Central memory CD4-positive, alpha-beta T cell (primary cell): ENCODE measurements around the gene ZDHHC14.
"Not testable (repeated sequence)": the region's sequence is repeated elsewhere in the genome, so short reads cannot be mapped to it uniquely, and the experiment has no call there.

Source experiments
- DNase-seq: peaks from one replicate; pipeline ENCODE4 v3.0.0; 2022

ZDHHC14 gene

DNA sequence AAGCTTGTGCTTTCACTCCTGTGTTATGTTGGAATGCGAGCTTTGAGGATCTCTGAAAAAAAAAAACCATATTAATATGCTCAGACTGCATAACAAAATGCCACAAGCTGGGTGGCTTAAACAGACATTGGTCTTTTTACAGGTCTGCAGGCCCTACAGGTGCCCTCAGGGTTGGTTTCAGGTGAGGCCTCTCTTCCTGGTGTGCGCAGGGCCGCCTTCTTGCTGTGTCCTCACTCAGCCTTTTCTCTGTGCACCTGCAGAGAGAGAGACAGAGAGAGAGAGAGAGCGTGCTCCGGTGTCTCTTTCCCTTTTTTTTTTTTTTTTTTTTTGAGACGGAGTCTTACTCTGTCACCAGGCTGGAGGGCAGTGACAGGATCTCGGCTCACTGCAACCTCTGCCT lies 327.9 kb downstream of the ZDHHC14 start:
- no peak for DNase-seq

DNA sequence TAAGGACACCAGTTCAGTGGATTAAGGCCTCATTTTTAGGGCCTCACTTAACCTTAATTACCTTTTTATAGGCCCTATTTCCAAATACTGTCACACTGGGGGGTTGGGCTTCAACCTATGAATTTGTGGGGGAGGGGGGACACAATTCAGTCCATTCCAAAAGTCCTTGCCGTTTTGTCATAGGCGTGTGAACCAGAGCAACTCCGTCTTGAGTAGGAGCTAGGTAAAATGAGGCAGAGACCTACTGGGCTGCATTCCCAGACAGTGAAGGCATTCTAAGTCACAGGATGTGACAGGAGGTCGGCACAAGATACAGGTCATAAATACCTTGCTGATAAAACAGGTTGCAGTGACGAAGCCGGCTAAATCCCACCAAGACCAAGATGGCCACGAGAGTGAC lies 328.6 kb downstream of the ZDHHC14 start:
- no peak for DNase-seq

DNA sequence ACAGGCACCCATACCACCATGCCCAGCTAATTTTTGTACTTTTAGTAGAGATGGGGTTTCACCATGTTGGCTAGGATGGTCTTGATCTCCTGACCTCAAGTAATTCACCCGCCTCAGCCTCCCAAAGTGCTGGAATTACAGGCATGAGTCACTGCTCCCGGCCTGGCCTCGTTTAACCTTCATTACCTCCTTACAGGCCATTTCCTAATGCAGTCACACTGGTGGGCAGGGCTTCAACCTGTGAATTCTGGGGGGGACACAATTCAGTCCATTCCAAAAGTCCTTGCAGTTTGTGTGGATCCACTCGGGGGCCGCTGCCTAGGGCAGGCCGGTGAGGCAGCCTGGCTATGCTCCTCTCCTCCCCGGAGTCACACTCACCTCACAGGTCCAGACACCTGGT lies 329.6 kb downstream of the ZDHHC14 start:
- DNase-seq, result no peak

GRCh38 chr6:157711060-157711459 lies 330.1 kb downstream of the ZDHHC14 start:
- no peak for DNase-seq

GRCh38 chr6:157712585-157713295 lies 331.8 kb downstream of the ZDHHC14 start:
- DNase-seq, result no peak

- no peak for DNase-seq
These were observed 332.6 kb downstream of the ZDHHC14 start for GRCh38 chr6:157713451-157714152.

- no peak for DNase-seq
These were observed 333.1 kb downstream of the ZDHHC14 start for GRCh38 chr6:157714153-157714490.

DNA sequence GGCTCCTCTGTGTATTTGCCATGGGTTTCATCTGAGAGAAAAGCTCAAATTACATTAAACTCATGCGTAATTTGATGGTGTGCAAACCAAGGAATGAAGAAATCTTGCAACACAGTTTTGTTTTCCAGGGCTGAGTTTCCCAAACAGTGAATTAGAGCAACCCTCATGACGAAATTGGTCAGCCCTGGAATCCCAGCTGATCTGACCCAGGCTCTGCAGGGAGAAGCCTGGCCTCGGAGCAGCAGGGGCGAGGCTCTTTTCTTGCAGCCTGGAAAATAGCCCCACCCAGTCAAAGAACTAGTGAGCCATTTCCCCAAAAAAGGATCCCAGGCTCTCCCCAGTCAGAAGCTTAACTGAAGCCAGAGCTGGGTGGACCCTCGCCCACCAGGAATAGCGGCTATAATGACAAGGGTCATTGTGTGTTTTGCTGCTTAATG lies 334.8 kb downstream of the ZDHHC14 start:
- DNase-seq, result no peak

- DNase-seq, result no peak
These were observed 335.4 kb downstream of the ZDHHC14 start for GRCh38 chr6:157716251-157716995.

DNA sequence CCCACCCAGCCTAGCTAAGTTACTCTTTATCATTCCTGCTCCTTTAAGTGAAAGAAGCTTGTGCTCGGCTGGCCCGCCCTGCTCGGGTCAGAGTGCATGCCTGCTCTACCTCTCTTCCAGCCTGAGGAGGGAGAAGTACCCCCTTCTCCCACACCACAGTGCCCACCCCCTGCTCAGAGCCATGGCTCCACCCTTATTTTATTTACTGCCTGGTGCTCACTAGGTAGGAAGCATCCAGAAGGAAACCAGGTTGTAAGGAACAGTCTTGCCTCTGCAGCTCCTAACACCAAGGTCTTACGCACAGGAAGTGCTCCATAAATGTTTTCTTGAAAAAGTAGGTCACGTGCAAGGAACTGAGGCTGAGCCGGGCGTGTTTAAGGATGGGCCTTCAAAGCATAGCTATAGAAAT lies 336.4 kb downstream of the ZDHHC14 start:
- no peak for DNase-seq

GRCh38 chr6:157718503-157719187 lies 337.7 kb downstream of the ZDHHC14 start:
- DNase-seq, result no peak

DNA sequence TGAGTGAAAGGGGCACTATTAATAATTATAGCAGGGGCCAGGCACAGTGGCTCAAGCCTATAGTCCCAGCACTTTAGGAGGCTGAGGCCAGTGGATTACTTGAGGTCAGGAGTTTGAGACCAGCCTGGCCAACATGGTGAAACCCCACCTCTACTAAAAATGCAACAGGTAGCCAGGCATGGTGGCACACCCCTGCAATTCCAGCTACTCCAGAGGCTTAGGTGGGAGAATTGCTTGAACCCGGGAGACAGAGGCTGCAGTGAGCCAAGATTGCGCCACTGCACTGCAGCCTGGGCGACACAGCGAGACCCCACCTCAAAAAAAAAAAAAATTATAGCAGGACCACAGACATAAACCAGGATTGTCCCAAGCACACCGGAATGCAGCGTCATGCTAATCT lies 340.0 kb downstream of the ZDHHC14 start:
- not testable (repeated sequence) for DNase-seq

DNA sequence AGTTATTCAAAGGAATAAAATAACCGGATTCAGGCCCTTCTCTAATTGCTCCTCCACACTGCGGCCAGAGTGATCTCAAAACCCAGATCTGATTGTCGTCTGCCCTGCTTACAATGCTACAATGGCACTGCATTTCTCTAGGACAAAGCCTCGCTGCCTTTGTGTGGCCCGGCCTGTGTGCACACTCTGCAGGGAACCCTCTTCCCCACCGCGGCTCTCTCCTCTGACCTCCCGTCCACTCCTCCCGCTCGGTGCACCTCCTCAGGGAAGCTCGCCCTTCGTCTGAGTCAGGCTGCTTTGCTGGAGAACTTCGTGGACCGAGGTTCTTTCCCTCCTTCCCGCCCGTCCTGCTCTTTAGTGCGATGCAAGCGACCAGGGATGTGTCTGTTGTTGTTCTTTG lies 340.4 kb downstream of the ZDHHC14 start:
- no peak for DNase-seq

DNA sequence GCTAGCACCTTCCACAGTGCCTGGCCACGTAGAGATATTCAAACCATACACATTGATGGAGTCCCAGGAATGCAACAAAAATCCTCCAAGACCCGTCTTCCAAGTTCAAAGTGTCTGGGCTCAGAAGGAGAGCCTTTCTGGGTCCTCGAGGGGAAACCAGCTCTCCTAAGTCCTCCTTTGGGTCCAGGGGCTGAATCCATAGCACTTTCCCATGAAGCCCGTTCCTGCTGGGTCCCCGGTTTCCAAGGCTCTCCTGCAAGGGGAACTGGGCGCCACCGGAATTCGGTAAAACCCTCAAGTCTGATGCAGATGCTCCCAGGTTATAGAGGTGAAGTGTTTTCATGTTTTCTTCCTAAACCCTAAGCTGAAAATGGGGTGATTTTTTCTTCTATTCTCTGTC lies 340.8 kb downstream of the ZDHHC14 start:
- no peak for DNase-seq

DNA sequence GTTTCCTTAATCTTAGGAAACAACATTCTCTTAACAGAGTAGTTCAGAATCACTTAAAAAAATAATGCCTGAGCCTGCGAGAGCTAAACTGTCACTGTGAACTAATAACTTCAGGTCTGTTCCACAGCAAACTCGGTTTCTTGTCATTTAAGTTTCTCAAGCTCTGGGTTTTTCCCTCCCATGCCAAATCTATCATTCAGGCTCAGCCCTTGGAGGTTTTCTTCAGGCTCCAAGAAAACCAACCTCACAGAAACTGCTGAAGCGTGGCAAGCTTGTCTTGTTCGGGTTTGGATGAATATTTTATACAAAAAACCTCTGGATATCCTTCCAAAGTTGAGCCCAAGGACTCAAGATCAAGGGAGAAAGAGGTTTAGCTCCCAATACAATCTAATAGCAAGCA lies 342.4 kb downstream of the ZDHHC14 start:
- DNase-seq, result no peak

- DNase-seq, result no peak
These were observed 343.3 kb downstream of the ZDHHC14 start for GRCh38 chr6:157724138-157724820.

GRCh38 chr6:157724960-157725741 lies 344.2 kb downstream of the ZDHHC14 start:
- DNase-seq, result no peak

- DNase-seq, result no peak
These were observed 344.8 kb downstream of the ZDHHC14 start for GRCh38 chr6:157725836-157726235.

DNA sequence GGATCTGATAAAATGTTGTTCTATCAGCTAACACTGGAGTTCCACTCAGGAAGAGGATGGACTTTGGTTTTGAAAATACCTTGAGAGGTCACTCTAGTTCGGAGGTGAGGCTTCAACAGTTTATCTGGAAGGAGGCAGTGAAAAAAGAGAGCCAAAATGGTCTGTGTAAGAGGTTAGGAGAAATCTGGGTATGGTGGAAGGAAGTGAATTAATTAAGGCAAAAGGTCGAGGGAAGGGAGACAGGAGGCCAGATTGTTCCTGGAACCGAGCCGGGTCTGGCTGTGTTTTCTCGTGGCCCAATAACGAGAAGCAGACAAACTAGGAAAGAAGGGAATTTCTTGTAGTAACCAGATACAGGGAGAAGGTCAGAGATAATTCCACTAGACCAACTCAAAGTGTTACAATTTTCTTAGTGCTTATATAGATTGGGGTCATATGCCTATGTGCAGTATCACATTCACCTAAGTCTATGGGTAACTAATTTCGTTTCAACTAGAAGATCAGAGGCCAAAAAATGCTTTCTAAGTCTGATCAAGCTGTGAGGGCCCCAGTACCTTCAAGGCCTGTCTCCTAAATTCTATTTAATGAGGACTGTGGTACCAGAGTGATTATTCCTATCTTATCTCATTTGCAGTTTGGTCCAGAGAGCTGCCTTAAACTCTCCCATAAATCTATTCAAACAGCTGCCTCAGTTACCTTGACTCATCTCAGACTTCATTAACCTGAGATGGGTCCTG lies 346.1 kb downstream of the ZDHHC14 start:
- no peak for DNase-seq
